ENCODE measurements around the gene RGL1. TPM values are rescaled to one million over a fixed set of nuclear protein-coding genes. Genes with fewer than 3 reads are reported as not detected.

The RGL1 gene
- total RNA-seq, 6 experiments from 2014 or later, result 12.0 to 16.8 (median 14.7) TPM

DNA sequence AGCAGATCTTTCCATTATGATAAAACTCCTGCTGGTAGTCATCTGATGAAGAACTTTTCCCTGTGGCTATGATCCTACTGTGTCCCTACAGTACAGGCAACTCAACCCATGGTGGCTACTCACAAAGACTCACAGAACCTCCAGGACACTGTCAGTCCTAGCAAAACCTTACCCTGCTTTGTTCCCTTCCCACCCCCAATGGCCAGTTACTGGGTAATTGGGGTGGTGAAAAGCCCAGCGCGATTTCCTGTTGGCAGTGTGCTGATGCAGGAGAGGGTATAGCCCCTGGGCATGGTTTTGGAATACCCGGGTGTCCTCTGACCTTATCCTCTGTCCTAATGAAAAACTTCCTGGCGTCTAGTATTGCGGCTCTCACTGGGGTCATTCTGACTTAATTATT is 533 bp upstream of the RGL1 start:
- peaks cover 34% of the 10 kb centered on the region for H3K9me3 Mint-ChIP-seq
- H3K36me3 Mint-ChIP-seq (ENCODE audit: low read depth), result peaks cover 42% of the 10 kb centered on the region
- no peak for DNase-seq
- peaks cover 43% of the 10 kb centered on the region for H3K4me1 Mint-ChIP-seq (ENCODE audit: low read depth)
- H3K27ac Mint-ChIP-seq, result peak overlapping the region; percentile 58
- peak overlapping the region; percentile 95 for H3K4me3 Mint-ChIP-seq
- TF ChIP-seq, protein P1, sequence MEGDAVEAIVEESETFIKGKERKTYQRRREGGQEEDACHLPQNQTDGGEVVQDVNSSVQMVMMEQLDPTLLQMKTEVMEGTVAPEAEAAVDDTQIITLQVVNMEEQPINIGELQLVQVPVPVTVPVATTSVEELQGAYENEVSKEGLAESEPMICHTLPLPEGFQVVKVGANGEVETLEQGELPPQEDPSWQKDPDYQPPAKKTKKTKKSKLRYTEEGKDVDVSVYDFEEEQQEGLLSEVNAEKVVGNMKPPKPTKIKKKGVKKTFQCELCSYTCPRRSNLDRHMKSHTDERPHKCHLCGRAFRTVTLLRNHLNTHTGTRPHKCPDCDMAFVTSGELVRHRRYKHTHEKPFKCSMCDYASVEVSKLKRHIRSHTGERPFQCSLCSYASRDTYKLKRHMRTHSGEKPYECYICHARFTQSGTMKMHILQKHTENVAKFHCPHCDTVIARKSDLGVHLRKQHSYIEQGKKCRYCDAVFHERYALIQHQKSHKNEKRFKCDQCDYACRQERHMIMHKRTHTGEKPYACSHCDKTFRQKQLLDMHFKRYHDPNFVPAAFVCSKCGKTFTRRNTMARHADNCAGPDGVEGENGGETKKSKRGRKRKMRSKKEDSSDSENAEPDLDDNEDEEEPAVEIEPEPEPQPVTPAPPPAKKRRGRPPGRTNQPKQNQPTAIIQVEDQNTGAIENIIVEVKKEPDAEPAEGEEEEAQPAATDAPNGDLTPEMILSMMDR (IDR thresholded peaks at IDR 0.05), result no peak
- H3K27me3 Mint-ChIP-seq (ENCODE audit: insufficient read depth), result peaks cover 2% of the 10 kb centered on the region; the same call in 1 of the 2 replicates

DNA sequence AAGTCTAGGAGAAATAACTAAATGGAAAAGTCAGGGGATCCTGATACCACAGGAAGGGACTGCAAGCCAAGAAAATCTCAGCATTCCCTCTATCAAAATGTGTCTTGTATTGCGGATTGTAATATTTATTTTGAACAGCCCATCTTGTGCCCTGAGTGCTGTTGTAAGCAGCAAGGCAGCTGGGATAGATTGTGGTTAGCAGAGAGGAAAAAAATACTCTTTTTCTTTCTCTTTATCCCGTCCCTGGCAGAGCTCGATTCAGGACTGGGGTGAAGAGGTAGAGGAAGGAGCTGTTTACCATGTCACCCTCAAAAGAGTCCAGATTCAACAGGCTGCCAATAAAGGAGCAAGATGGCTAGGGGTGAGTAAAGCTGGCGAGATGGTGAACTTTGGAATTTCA is 1.2 kb downstream of the RGL1 start:
- H3K4me1 Mint-ChIP-seq (ENCODE audit: low read depth), result peaks cover 59% of the 10 kb centered on the region
- H3K27ac Mint-ChIP-seq, result peak overlapping the region; percentile 26; the same call in 1 of the 2 replicates
- H3K4me3 Mint-ChIP-seq, result peak overlapping the region; percentile 95
- peaks cover 23% of the 10 kb centered on the region for H3K9me3 Mint-ChIP-seq
- no peak for DNase-seq
- peaks cover 37% of the 10 kb centered on the region for H3K36me3 Mint-ChIP-seq (ENCODE audit: low read depth)
- TF ChIP-seq, protein P1 (IDR thresholded peaks at IDR 0.05), result no peak
- H3K27me3 Mint-ChIP-seq (ENCODE audit: insufficient read depth), result peaks cover 2% of the 10 kb centered on the region; the same call in 1 of the 2 replicates

DNA sequence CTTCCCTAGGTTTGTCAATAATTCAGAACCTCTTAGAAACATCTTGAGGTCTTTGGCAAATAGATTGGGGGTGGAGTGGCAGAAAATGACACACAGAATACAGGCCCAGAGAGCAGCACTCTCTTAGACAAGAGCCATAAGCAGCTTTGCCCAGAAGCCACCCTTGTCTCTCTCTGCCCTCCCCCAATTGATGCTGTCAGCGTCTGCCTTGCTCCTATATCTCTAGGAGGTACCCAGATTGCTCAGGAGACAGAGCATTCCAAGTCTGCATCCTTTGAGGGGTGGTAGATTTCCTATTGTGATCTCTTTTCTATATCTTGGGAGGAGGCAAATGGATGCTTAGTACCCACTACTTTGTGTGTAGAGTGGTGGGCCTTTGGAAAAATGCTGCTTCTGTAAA is 1.8 kb downstream of the RGL1 start:
- Mint-ChIP-seq H3K27me3 (ENCODE audit: insufficient read depth) (peaks cover 2% of the 10 kb centered on the region; the same call in 1 of the 2 replicates), H3K4me1 (ENCODE audit: low read depth) (peaks cover 62% of the 10 kb centered on the region), H3K27ac (peak overlapping the region; percentile 83), H3K9me3 (peaks cover 17% of the 10 kb centered on the region), H3K4me3 (peak overlapping the region; percentile 95), H3K36me3 (ENCODE audit: low read depth) (peaks cover 32% of the 10 kb centered on the region)
- no peak for DNase-seq
- TF ChIP-seq, protein P1 (IDR thresholded peaks at IDR 0.05), result no peak

DNA sequence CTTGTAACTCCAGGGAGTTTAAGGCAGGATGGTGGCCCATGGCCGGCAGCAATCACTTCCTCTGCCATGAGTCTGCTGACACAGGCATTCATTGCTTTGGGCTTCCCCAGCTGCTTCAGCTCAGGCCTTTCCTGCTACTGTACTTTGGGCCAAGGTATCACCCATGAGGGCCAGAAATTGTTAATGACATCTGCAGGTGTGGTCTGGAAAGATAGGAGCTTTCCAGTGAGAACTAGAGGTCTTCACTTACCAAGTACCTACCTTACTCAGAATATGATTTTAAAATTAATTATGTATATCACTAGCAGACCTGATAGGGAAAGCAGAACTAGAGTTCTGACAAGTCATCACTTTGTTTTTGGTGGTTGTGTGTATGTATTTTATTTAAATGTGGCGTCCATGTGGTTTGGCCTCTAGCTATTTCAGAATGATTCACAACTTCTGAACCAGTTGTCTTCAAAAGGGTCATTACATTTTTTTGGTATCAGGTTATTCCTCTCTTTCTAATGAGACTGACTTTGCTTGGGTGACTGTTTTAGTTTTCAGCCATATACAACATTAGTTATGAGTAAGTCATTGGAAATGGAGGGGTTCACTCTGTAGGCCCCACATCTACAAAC is 2.7 kb downstream of the RGL1 start:
- H3K27me3 Mint-ChIP-seq (ENCODE audit: insufficient read depth), result peaks cover 2% of the 10 kb centered on the region; the same call in 1 of the 2 replicates
- peaks cover 70% of the 10 kb centered on the region for H3K4me1 Mint-ChIP-seq (ENCODE audit: low read depth)
- peak; percentile 86 for DNase-seq
- peaks cover 24% of the 10 kb centered on the region for H3K36me3 Mint-ChIP-seq (ENCODE audit: low read depth)
- peak overlapping the region; percentile 83 for H3K27ac Mint-ChIP-seq
- peak overlapping the region; percentile 95 for H3K4me3 Mint-ChIP-seq
- TF ChIP-seq, protein P1 (IDR thresholded peaks at IDR 0.05), result no peak
- H3K9me3 Mint-ChIP-seq, result peaks cover 9% of the 10 kb centered on the region

DNA sequence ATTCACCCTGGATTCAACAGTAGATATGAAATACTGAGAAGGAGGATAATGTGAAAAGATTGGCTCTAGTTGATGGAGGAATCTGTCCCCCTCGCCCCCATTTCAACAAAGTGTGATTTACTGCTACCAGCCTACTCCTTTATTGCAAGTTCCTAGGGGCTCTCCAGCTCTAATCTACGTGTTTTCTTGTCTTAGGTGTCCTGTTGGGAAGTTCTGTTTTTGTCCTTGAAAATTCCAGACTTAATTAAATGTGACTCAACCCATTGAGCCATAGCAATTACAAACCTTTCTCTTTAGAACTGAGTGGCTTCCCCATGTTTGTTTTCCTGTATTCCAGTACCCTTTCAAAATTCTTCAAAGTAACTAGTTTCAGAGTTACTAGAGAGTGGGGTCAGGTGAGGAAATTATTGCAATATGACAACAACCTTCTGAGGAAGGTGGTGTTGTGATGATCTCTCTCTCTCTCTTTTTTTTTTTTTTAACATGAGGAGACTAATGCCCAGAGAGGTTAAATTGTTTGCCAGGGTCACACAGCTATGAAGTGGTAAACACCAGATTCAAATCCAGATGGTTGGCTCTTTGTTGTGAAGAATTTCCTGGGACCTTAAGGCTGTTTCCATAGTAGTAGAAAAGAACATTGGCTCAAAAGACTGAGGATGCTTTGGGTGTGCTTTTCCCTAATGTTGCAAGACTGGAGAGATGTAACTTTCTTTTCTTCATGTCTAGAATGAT is 3.5 kb downstream of the RGL1 start:
- peak overlapping the region; percentile 83 for H3K27ac Mint-ChIP-seq
- H3K36me3 Mint-ChIP-seq (ENCODE audit: low read depth), result peaks cover 18% of the 10 kb centered on the region
- H3K4me3 Mint-ChIP-seq, result peak overlapping the region; percentile 95
- peaks cover 3% of the 10 kb centered on the region; the same call in 1 of the 2 replicates for H3K9me3 Mint-ChIP-seq
- TF ChIP-seq, protein P1 (IDR thresholded peaks at IDR 0.05), result no peak
- peaks cover 2% of the 10 kb centered on the region; the same call in 1 of the 2 replicates for H3K27me3 Mint-ChIP-seq (ENCODE audit: insufficient read depth)
- H3K4me1 Mint-ChIP-seq (ENCODE audit: low read depth), result peaks cover 78% of the 10 kb centered on the region
- peak; percentile 43 for DNase-seq
